NCI-H1436 (cell line): ENCODE results near the gene CD19.
"Not testable (repeated sequence)": the region's sequence is repeated elsewhere in the genome, so short reads cannot be mapped to it uniquely, and the experiment has no call there.

Experiments
- DNase-seq: peaks from one replicate; lab custom pipeline; 2025; lab: John Stamatoyannopoulos, UW

The CD19 gene

GRCh38 chr16:28931801-28932225 lies at the start of gene CD19:
TSS of gene CD19 (plus strand) at chr16:28931971. CDS start at chr16:28932001, 30 bp downstream.
- DNase-seq, result no peak

DNA sequence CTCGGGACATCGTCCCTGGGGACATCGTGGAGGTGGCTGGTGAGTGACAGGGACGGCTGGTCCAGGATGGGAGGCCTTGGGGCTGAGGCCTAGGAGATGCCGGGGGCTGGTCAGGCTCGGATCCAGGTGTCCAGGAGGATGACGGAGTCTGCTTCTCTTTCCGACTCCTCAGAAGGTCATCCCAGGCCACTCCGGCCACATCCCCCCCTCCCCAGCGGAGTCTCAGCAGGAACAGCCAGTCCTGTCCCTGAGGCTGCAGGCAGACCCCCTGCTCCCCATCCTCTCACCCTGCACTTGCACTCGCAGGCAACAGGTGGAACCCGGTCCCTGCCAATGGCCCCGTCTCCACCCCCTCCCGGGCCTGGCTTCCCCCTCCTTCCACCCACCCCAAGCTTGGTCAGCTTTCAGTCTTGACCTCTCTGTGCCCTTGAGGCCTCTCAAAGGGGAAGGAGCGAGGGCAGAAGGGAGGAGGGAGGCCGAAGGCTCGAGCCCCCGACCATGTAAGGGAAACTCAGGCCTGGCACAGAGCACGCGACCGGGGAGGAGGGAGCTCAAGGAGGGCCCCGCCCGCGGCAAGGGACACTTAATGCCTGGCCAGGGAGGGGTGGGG lies 49.1 kb upstream of the CD19 start:
- no peak for DNase-seq

GRCh38 chr16:28883221-28883996 lies 48.4 kb upstream of the CD19 start:
- DNase-seq, result no peak

DNA sequence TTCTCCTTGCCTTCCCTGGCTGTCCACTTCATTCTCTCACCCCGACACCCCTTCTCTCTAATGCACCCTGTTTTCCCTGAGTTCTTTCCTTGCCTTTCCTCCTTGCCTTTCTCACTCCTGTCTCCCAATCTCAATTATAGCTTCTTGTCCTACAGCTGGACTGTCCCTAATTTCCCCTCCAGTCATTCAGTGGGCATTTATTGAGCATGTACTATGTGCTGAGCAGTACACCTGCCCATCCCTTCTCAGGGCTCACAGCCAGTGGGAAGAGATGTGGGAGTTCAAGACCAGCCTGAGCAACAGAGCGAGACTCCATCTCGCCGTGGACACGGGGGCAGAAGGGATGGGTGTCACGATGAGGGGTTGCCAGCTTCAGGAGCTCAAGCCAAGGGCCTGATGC lies 47.7 kb upstream of the CD19 start:
- no peak for DNase-seq

DNA sequence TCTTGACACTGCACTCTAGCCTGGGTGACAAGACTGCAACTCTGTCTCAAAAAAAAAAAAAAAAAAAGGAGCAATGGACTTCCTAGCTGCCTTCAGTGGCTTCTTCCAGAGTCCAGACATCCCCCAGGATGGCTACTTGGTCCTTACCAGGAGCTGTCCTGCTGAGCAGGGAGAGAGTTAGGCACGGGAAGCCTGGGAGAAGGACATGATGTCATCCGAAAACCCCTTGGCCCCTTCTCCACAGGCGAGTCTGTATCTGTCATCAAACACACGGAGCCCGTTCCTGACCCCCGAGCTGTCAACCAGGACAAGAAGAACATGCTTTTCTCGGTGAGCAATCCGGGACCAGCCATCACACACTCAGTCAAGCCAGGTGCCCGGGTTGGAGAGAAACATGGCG lies 44.8 kb upstream of the CD19 start:
- DNase-seq, result no peak

GRCh38 chr16:28890355-28890754 lies 41.4 kb upstream of the CD19 start:
- DNase-seq, result not testable (repeated sequence)

DNA sequence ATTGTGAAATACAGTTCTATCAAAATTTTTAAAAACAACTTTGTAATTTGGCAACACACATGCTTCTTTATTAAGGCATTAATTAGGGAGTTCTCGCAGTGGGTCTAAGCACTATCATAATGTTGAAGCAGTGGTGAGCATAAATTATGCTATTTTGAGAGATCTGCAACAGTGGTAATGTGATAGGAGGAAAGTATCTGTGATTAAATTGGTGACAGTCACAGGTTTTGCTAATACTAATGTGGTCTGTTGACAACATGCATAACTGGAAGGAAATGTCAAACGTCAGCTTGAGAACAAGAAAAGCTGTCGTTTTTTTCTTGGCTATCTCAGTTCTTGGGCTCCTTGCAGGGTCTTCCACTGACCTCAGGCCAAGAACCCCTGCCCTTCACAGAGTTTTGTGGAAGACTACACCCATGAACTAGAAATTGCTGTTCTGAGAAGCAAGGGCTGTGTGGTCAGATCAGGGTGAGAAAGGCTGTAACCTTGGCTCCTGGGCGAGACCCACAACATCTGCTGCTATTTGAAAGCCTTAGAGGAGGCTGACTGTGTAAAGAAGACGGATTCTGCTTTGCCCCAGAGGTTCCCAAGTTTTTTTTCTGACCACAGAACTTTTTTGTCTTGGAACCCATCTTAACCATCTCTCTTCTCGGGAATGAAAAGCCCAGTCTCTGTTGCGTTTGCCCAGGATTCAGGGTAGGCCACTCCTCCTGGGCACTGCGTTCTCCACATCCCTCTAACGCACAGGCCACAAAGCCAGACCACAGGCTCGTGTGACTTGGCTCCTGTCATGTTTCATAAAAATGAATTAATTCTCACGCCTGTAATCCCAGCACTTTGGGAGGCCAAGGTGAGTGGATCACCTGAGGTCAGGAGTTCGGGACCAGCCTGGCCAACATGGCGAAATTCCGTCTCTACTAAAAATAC lies 39.5 kb upstream of the CD19 start:
- no peak for DNase-seq

GRCh38 chr16:28893291-28893690 lies 38.5 kb upstream of the CD19 start:
- DNase-seq, result no peak

GRCh38 chr16:28895609-28896008 lies 36.2 kb upstream of the CD19 start:
- DNase-seq, result no peak

DNA sequence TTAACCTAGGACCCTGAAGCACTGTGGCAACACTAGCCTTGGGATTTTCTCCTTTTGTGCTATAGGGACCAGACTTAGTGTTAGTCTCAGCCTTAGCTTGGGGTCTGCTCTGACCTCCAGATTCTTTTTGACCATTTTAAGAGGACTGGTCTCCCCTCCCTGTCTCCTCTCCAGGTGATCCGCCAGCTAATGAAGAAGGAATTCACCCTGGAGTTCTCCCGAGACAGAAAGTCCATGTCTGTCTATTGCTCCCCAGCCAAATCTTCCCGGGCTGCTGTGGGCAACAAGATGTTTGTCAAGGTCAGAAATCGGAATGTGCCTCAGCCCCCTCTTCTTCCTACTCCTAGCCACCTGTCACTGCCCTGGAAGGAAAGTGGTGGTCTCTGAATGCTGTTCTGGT lies 33.9 kb upstream of the CD19 start:
- DNase-seq, result no peak

DNA sequence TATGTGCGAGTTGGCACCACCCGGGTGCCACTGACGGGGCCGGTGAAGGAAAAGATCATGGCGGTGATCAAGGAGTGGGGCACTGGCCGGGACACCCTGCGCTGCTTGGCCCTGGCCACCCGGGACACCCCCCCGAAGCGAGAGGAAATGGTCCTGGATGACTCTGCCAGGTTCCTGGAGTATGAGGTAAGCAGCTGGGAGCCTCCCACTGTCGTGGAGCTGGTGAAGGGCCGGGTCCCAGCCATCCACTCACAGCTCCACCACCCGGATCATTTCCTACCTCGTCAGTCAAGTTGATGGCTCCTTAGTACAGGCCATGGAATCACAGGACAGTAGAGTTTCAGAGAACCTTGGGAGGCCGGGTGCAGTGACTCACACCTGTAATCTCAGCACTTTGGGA lies 33.5 kb upstream of the CD19 start:
- no peak for DNase-seq

- DNase-seq, result no peak
Observed at GRCh38 chr16:28898942-28899341, 32.8 kb upstream of the CD19 start.

GRCh38 chr16:28899882-28900590 lies 31.7 kb upstream of the CD19 start:
- no peak for DNase-seq

DNA sequence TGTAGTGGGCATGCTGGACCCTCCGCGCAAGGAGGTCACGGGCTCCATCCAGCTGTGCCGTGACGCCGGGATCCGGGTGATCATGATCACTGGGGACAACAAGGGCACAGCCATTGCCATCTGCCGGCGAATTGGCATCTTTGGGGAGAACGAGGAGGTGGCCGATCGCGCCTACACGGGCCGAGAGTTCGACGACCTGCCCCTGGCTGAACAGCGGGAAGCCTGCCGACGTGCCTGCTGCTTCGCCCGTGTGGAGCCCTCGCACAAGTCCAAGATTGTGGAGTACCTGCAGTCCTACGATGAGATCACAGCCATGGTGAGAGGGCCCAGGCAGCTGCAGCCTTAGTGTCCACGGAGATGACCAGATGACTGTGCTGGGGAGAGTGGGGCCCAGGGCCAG lies 31.2 kb upstream of the CD19 start:
- DNase-seq, result no peak

DNA sequence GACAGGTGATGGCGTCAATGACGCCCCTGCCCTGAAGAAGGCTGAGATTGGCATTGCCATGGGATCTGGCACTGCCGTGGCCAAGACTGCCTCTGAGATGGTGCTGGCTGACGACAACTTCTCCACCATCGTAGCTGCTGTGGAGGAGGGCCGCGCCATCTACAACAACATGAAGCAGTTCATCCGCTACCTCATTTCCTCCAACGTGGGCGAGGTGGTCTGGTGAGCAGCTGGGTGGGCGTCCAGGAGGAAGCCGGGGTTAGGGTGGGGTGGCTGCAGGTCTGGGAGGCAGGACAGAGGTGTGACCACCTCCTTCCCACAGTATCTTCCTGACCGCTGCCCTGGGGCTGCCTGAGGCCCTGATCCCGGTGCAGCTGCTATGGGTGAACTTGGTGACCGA lies 29.9 kb upstream of the CD19 start:
- no peak for DNase-seq

DNA sequence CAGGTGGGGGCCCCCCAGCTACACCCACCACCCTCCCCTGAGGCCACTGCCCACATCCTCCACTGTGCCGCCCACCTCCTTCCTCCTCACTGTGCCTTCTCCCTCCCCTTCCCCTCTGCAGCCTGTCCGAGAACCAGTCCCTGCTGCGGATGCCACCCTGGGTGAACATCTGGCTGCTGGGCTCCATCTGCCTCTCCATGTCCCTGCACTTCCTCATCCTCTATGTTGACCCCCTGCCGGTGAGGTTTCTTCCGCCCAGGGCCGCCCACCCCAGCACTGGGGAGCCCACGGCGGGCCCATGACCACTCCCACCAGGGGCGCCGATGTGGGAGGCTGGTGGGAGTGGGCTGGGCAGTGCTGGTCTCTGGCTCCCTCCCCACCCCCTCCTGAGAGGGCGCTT lies 28.9 kb upstream of the CD19 start:
- no peak for DNase-seq

- DNase-seq, result no peak
Observed at GRCh38 chr16:28903344-28904042, 28.3 kb upstream of the CD19 start.

- no peak for DNase-seq
Observed at GRCh38 chr16:28904363-28904762, 27.4 kb upstream of the CD19 start.

DNA sequence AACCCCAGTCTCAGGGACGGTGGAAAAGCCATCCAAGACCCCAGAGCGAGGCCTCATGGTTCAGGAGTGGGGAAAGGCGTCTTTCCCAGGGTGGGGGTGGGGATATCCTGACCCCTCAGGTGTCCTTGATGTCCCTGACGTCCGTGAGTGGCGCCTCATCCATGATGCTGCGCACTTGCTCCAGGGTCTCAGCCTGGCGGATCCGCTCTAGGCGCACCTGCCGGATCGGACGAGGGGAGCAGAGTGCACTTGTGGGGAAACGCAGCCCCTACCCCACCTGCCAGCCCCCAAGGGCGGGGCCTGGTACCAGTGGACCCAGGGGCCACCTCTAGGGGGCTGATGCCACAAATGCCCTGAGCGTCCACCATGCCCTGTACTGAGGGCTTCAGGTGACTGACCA lies 26.9 kb upstream of the CD19 start:
- DNase-seq, result no peak

- no peak for DNase-seq
Observed at GRCh38 chr16:28905229-28905754, 26.5 kb upstream of the CD19 start.

DNA sequence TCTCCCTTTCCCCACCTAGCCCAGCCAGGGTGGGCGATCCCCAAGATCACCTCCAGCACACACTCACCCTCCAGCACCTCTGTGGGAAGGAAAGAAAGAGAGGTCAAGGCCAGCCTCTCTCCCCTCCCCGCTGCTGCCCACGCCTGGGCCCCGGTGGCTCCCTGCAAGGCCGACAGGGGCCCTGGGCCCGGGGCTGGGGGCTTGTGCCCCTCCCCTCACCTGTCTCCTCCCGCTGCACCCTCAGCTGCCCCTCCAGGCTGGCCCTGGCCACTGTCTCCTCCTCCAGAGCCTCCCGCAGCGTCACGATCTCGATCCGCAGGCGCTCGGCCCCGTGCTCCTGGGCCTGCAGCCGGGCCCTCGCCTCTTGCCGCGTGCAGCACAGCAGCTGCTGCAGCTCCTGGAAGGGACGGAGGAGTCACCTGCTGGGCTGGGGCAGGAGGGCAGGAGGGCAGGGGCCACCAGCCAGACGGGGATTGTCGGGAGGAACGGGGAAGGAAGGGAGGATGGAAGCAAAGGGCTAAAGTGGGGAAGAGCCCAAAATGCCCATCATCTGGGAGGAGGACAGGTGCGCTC lies 25.9 kb upstream of the CD19 start:
- DNase-seq, result no peak
